Lower leg skin (tissue), 4 donors: ENCODE data around the gene ABHD8. TPM values are rescaled to one million over a fixed set of nuclear protein-coding genes. Genes with fewer than 3 reads are reported as not detected.
A peak's percentile ranks its signal among the peaks of the same experiment; 100 is the strongest.

ENCODE experiments used
- DNase-seq, 2 donors: peaks; one replicate each; pipeline ENCODE4 v3.0.0-alpha.2; 2019; ENCODE audit warnings: low spot score in 2 of 2
- H3K4me3 ChIP-seq: fragments of 200-600 bp; sonication (generic); 2 replicates; pipeline ENCODE4 v1.5.1; 2017; ENCODE audit warnings: mild to moderate bottlenecking, low read depth; ENCODE audit not compliant: poor library complexity, severe bottlenecking
- POLR2A ChIP-seq, 2 donors: fragments of 450-650 bp; IDR thresholded peaks; one replicate each; pipeline ENCODE4 v1.6.1; 2016 to 2017; ENCODE audit warnings: antibody characterized with exemption in 2 of 2, mild to moderate bottlenecking in 1 of 2, moderate library complexity in 1 of 2
- WGBS, 2 donors: methylation state at CpG; one replicate each; pipeline ENCODE4 v1.1.5; 2018; 5-methylcytosine and 5-hydroxymethylcytosine counted together
- intact Hi-C: fragments of 100-400 bp; cut with DNase I; formaldehyde crosslinking; loops from one replicate; pipeline ENCODE4 v1.15.0; 2023; ENCODE audit warnings: low total_unique reads
- total RNA-seq, 4 donors: library from RNA; depleted of rRNA; stranded (reverse); fragments of >200 nt; gene quantifications; one replicate each; pipeline ENCODE4 v1.1.0, GENCODE V29; 2016
- TF ChIP-seq, protein P1 (sequence below), 3 donors: fragments of 450-650 bp; IDR thresholded peaks; one replicate each; pipeline ENCODE4 v1.5.1; 2016; ENCODE audit warnings: antibody characterized with exemption in 3 of 3, mild to moderate bottlenecking in 3 of 3, moderate library complexity in 2 of 3

Gene ABHD8
- total RNA-seq, 4 donors from 2014 or later = 20.2 to 34.9 (median 27.7) TPM

DNA sequence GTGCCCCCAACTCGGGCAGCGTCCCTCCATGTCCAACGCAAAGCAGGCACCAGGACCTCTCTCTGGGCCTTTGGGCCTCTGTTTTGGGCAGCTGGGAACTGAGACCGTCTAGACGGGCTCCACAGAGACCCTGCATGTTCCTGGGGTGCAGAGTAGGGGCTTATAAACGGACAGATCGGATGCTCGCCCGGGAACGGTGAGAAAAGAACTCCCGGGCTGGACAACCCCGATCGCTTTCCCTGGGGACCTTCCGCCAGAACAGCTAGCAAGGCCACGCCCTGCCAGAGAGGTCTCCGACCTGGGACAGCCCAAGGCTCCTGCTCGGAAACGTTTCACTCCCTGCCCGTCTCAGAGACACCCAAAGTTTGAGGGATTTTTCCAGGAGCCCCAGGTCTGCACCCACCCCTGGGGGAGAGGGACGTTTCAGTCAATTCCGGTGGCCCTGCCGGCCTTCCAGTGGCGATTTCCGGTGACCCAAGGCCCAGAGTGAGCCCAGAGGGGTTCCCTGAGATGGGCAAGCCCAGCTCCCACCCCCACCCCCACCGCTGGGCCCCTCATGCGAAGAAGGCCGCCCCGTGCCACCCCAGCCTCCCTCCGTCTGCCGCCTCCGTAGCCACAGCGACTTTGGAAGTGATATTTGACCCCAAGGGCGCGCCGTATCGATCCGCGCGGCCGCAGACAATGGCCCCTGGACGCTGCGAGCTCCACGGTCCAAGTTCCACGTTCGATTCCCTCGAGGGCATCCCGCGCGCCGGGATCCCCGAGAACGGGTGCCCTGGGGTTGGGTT, 59.2 kb downstream of the ABHD8 start:
- no peak for TF ChIP-seq POLR2A (IDR thresholded peaks at IDR 0.05)
- TF ChIP-seq, protein P1, sequence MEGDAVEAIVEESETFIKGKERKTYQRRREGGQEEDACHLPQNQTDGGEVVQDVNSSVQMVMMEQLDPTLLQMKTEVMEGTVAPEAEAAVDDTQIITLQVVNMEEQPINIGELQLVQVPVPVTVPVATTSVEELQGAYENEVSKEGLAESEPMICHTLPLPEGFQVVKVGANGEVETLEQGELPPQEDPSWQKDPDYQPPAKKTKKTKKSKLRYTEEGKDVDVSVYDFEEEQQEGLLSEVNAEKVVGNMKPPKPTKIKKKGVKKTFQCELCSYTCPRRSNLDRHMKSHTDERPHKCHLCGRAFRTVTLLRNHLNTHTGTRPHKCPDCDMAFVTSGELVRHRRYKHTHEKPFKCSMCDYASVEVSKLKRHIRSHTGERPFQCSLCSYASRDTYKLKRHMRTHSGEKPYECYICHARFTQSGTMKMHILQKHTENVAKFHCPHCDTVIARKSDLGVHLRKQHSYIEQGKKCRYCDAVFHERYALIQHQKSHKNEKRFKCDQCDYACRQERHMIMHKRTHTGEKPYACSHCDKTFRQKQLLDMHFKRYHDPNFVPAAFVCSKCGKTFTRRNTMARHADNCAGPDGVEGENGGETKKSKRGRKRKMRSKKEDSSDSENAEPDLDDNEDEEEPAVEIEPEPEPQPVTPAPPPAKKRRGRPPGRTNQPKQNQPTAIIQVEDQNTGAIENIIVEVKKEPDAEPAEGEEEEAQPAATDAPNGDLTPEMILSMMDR (IDR thresholded peaks at IDR 0.05) = no peak
- 8 to 16% methylated on average over 51 to 52 of the region's 52 CpGs for WGBS, 2 donors
- intact Hi-C loops = no loop called here
- DNase-seq = peak in 1 of 2 donors; percentile 93
- H3K4me3 ChIP-seq = peak overlapping the region; percentile 55

DNA sequence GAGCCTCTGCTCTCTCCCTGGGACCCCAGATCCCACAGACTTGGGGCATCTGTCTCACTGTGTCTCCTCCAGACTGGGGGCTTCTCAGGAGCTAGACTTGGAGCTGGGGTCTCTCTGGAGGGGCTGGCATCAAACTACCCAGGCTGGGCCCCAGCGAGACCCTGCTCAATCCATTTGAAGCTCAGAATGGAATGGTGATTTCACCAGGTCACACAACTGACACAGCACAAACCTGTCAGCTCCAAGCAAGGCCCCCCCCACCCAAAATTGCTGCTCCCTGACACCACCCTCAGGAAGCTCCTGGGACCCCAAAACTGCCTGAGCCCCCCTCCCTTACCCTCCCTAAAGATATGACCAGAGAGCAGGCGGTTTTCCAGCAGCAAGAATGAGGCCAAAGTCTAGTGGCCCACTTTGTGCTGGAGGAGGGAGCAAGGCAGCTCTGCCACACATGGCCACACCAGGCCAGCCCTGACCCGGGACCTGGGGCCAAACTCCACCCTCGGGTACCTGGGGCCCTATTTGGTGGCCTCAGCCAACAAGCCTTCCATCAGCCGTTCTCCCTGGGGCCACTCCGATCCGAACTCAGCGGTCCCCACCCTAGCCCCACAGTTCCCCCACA, 59.9 kb downstream of the ABHD8 start:
- no peak for DNase-seq
- TF ChIP-seq, protein P1 (IDR thresholded peaks at IDR 0.05) = no peak
- no peak for TF ChIP-seq POLR2A (IDR thresholded peaks at IDR 0.05)
- intact Hi-C loops = no loop called here
- 31 to 55% methylated on average over 8 of the region's 8 CpGs for whole genome bisulfite sequencing, 2 donors
- peak overlapping the region; percentile 55 for H3K4me3 ChIP-seq

DNA sequence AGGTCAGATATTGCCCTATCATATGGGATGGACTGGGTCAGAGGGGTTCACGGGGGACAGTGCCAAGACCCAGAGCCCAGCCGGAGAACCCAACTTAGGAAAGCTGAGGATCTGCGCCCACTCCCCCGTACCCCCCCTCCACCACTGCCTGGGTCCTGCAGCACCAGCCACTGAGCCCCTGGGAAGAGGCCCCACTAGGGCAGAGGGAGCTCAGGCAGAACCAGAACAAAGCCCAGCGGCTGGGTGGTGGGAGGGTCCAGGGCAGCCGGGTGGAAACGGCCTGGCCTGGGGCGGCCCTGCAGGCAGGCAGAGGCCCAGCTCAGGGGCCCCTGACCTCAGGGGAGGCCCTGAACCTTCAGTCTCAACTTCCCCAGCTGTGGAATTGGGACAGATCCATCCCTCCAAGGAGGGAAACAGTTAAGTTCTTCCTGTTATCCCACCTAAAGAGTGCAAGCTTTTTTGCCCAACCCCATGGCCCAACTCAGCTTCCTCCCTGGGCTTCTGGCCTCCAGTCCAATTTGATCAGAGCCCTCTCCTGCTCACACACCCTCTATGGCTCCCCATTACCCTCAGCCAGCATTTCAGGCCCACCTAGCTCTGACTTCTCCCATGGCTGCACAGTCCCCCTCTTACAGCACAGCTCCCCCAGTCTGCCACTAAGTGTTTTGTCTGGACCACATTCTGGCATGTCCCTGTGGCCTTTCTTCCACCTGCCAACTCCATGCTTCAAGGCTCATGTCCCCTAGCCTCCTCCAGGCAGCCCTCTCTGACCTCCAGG, 60.6 kb downstream of the ABHD8 start:
- WGBS, 2 donors = 61 to 73% methylated on average over 4 to 8 of the region's 8 CpGs
- intact Hi-C loops = no loop called here
- DNase-seq = no peak
- H3K4me3 ChIP-seq = no peak overlapping the region
- TF ChIP-seq POLR2A (IDR thresholded peaks at IDR 0.05) = no peak
- TF ChIP-seq, protein P1 (IDR thresholded peaks at IDR 0.05) = no peak

Other genes with a start within 250 kb of the ABHD8 start
- 1 to 10 TPM; 3.3 to 7.0 (median 5.7) TPM for gene HAUS8, start 228.0 kb downstream of the ABHD8 start, total RNA-seq
- 10 to 100 TPM; 29.2 to 63.1 (median 43.5) TPM for gene MYO9B, start 227.6 kb downstream of the ABHD8 start, total RNA-seq
- 10 to 100 TPM; 16.6 to 25.5 (median 23.8) TPM for gene USE1, start 88.1 kb downstream of the ABHD8 start, total RNA-seq
- 1 to 10 TPM; 2.6 to 7.9 (median 4.0) TPM for gene OCEL1, start 77.2 kb downstream of the ABHD8 start, total RNA-seq
- gene NR2F6, start 57.5 kb downstream of the ABHD8 start, total RNA-seq = 100 to 1,000 TPM in 1 of 4 donors, 10 to 100 TPM in 3; 57.2 to 119 (median 83.6) TPM
- 1 to 10 TPM in 3 of 4 donors, under 1 TPM in 1; 0.80 to 3.0 (median 2.0) TPM for gene USHBP1, start 38.7 kb downstream of the ABHD8 start, total RNA-seq
- gene BABAM1, start 36.0 kb downstream of the ABHD8 start, total RNA-seq = 10 to 100 TPM; 48.3 to 61.2 (median 59.6) TPM
- gene ANKLE1, start 21.5 kb downstream of the ABHD8 start, total RNA-seq = 1 to 10 TPM in 1 of 4 donors, under 1 TPM in 3; 0.07 to 1.1 (median 0.36) TPM
- gene MRPL34, start 2.4 kb upstream of the ABHD8 start, total RNA-seq = 100 to 1,000 TPM in 3 of 4 donors, 10 to 100 TPM in 1; 88.4 to 228 (median 131) TPM
- gene DDA1, start 6.1 kb upstream of the ABHD8 start, total RNA-seq = 10 to 100 TPM; 16.4 to 30.7 (median 26.3) TPM
- gene ANO8, start 31.4 kb upstream of the ABHD8 start, total RNA-seq = 10 to 100 TPM; 31.1 to 56.8 (median 46.9) TPM
- 10 to 100 TPM; 30.6 to 36.8 (median 35.0) TPM for gene GTPBP3, start 34.1 kb upstream of the ABHD8 start, total RNA-seq
- 10 to 100 TPM; 11.7 to 96.5 (median 50.2) TPM for gene PLVAP, start 73.9 kb upstream of the ABHD8 start, total RNA-seq
- gene CCDC194, start 90.8 kb upstream of the ABHD8 start, total RNA-seq = not detected
- 10 to 100 TPM in 3 of 4 donors, 1 to 10 TPM in 1; 9.4 to 15.9 (median 12.5) TPM for gene BST2, start 102.2 kb upstream of the ABHD8 start, total RNA-seq
- 10 to 100 TPM; 66.8 to 86.4 (median 75.6) TPM for gene MVB12A, start 116.6 kb upstream of the ABHD8 start, total RNA-seq
- 1 to 10 TPM in 1 of 4 donors, under 1 TPM in 2, not detected in 1; 0.42 to 1.3 (median 0.61) TPM for gene TMEM221, start 145.2 kb upstream of the ABHD8 start, total RNA-seq
- not detected for gene NXNL1, start 157.5 kb upstream of the ABHD8 start, total RNA-seq
- 10 to 100 TPM; 30.6 to 58.2 (median 43.6) TPM for gene SLC27A1, start 167.1 kb upstream of the ABHD8 start, total RNA-seq
- gene PGLS, start 208.2 kb upstream of the ABHD8 start, total RNA-seq = 100 to 1,000 TPM; 107 to 130 (median 117) TPM